Testis (tissue), 2 donors: ENCODE data around the gene BTN2A1.

ENCODE experiments used
- CTCF ChIP-seq, 3 experiments: fragments of 450-650 bp in 2 of 3; fragments of 200-600 bp in 1 of 3; sonication (generic) in 1 of 3; IDR thresholded peaks; one replicate each; pipeline ENCODE4 v1.5.1; 2016 to 2019; ENCODE audit warnings: antibody characterized with exemption in 3 of 3, mild to moderate bottlenecking in 2 of 3, moderate library complexity in 1 of 3
- POLR2A ChIP-seq: fragments of 450-650 bp; IDR thresholded peaks from one replicate; pipeline ENCODE4 v1.6.1; 2017; ENCODE audit warnings: antibody characterized with exemption, mild to moderate bottlenecking, moderate library complexity

GRCh38 chr6:26468829-26469228 is 11.1 kb downstream of the BTN2A1 start:
- TF ChIP-seq CTCF (IDR thresholded peaks at IDR 0.05): no peak
- TF ChIP-seq POLR2A: no peak
